ENCODE measurements around the gene ITGAE. TPM values are rescaled to one million over a fixed set of nuclear protein-coding genes. Genes with fewer than 3 reads are reported as not detected.

Gene ITGAE
- total RNA-seq, 4 donors from 2014 or later: 2.8 to 46.8 (median 14.2) TPM

DNA sequence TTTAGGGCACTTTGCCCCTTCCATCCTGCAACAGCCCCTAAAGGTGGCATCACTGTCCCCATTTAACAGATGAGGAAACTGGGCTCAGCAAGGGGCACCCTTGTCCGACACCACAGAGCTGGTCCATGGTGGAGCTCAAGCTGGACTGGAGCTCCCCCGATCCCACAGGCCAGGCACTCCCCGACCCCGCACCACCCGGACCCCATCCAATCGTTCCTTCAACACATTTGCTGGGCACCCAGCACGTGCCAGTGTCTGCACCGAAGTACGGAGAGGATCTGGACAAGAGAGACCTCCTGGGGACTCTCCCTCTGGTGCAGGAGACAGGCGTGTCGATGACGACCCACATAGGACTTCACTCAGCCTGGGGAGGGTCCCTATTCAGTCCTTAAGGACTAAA lies 119.0 kb downstream of the ITGAE start:
- Histone ChIP-seq H3K9me3 (no peaks in the 10 kb centered on the region), H3K36me3 (no peaks in the 10 kb centered on the region), H3K4me1 (no peaks in the 10 kb centered on the region), H3K27me3 (no peaks in the 10 kb centered on the region), H3K27ac (no peak overlapping the region), H3K4me3 (no peak overlapping the region)
- TF ChIP-seq POLR2A (IDR thresholded peaks at IDR 0.05): no peak
- TF ChIP-seq, protein P1, sequence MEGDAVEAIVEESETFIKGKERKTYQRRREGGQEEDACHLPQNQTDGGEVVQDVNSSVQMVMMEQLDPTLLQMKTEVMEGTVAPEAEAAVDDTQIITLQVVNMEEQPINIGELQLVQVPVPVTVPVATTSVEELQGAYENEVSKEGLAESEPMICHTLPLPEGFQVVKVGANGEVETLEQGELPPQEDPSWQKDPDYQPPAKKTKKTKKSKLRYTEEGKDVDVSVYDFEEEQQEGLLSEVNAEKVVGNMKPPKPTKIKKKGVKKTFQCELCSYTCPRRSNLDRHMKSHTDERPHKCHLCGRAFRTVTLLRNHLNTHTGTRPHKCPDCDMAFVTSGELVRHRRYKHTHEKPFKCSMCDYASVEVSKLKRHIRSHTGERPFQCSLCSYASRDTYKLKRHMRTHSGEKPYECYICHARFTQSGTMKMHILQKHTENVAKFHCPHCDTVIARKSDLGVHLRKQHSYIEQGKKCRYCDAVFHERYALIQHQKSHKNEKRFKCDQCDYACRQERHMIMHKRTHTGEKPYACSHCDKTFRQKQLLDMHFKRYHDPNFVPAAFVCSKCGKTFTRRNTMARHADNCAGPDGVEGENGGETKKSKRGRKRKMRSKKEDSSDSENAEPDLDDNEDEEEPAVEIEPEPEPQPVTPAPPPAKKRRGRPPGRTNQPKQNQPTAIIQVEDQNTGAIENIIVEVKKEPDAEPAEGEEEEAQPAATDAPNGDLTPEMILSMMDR (IDR thresholded peaks at IDR 0.05): no peak
- intact Hi-C loops (cut with DNase I; ENCODE audit: low total_unique reads): no loop called here
- no peak for DNase-seq

DNA sequence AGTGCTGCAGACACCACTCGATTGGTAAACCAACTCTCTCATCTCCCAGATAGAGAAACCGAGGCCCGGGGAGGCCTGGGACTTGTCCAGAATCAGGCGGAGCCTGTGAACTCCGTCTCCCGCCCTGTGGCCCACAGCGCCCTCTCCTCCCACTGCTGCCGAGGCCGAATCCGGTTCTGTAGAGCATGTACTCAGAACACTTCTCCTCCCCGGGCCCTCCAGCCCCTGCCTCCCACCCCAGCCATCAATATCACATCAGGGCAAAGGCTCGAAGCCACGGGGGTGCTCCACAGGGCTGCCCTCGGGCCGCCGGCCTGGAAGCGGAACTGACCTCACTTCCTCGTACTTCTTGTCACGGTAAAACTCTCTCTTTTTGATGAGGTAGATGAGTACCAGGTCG lies 119.4 kb downstream of the ITGAE start:
- Histone ChIP-seq H3K27me3 (no peaks in the 10 kb centered on the region), H3K4me3 (no peak overlapping the region), H3K36me3 (no peaks in the 10 kb centered on the region), H3K4me1 (no peaks in the 10 kb centered on the region), H3K9me3 (no peaks in the 10 kb centered on the region), H3K27ac (no peak overlapping the region)
- no peak for DNase-seq
- no peak for TF ChIP-seq POLR2A (IDR thresholded peaks at IDR 0.05)
- TF ChIP-seq, protein P1 (IDR thresholded peaks at IDR 0.05): no peak
- intact Hi-C loops (cut with DNase I; ENCODE audit: low total_unique reads): no loop called here

DNA sequence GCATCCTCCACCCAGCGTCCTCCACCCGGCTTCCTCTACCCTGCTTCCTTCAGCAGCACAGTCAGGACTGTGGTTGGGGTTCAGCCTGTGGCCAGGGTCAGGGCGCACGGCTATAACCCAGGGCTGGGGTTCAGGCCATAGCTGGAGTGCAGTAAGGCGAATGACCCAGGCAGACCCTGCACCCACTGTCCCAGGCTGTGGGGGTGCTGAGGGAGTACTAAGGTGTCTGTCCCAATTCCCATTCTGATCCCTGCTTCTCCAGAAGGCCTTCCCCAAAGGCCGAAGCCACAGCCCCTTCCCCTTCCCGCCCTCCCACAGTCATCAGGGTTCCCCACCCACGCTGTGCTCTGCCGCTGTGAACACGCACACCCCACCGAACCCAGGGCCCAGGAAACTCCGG lies 119.9 kb downstream of the ITGAE start:
- H3K36me3 ChIP-seq: no peaks in the 10 kb centered on the region
- H3K9me3 ChIP-seq: no peaks in the 10 kb centered on the region
- no peak for TF ChIP-seq POLR2A (IDR thresholded peaks at IDR 0.05)
- TF ChIP-seq, protein P1 (IDR thresholded peaks at IDR 0.05): no peak
- no peaks in the 10 kb centered on the region for H3K4me1 ChIP-seq
- H3K4me3 ChIP-seq: no peak overlapping the region
- no peak overlapping the region for H3K27ac ChIP-seq
- no peaks in the 10 kb centered on the region for H3K27me3 ChIP-seq
- no peak for DNase-seq
- intact Hi-C loops (cut with DNase I; ENCODE audit: low total_unique reads): no loop called here

DNA sequence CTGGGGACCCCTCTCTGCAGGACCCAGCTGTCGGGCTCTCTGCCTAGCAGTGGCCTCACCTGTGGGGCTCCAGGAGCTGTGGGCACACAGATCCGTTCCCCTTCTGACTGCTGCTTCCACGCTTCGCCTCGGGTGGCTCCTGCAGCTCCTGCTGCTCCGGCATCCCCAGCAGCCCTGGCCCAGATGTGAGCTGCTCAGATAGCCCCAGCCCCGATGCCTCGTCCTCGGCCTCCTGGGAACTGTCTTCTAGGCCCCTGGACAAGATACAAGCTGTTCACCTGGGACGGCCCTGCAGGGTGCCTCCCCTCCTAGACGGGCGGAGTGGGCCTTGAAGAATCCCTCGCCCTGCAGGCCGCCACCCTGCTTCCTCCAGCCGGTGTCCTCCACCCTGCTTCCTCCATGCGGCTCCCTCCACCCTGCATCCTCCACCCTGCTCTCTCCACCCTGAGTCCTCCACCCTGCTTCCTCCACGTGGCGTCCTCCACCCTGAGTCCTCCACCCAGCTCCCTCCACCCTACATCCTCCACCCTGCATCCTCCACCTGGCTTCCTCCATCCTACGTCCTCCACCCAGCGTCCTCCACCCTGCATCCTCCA lies 121.4 kb downstream of the ITGAE start:
- no peaks in the 10 kb centered on the region for H3K36me3 ChIP-seq
- no peaks in the 10 kb centered on the region for H3K27me3 ChIP-seq
- H3K4me3 ChIP-seq: no peak overlapping the region
- no peak overlapping the region for H3K27ac ChIP-seq
- H3K4me1 ChIP-seq: no peaks in the 10 kb centered on the region
- no peak for DNase-seq
- no peaks in the 10 kb centered on the region for H3K9me3 ChIP-seq
- intact Hi-C loops (cut with DNase I; ENCODE audit: low total_unique reads): no loop called here
- TF ChIP-seq, protein P1 (IDR thresholded peaks at IDR 0.05): no peak
- TF ChIP-seq POLR2A (IDR thresholded peaks at IDR 0.05): no peak

DNA sequence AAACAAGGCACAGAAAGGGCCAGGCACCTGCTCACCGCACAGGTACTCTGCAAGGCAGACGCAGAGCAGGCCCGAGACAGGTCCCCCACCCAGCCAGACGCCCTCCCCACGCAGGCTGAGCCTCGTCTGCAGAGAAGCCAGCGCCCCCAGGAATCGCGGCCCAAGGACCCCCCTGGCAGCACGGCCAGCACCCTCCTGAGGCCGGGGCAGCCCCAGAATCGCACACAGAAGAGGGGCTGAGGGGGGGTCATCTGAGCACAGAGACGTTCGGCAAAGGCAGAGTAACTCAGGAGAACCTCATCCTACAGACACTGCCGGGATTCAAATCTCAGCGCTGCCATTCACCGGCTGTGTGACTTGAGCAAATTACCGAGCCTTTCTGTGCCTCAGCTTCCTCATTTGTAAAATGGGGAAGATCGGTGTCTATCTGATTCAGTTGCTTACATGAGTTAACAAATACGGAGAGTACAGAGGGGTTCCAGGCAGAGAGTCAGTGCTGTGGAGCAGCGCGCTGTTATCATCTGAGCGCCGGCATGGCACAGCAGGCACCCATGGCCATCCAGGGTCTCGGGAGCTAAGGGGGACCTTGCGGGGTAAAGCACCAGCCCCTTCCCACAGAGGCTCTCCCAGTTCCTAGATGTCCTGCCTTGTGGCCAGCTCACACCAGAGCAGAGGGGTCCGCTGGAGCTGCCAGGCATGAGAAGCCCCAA lies 122.0 kb downstream of the ITGAE start:
- Histone ChIP-seq H3K36me3 (no peaks in the 10 kb centered on the region), H3K4me1 (no peaks in the 10 kb centered on the region), H3K9me3 (no peaks in the 10 kb centered on the region), H3K27me3 (no peaks in the 10 kb centered on the region), H3K27ac (no peak overlapping the region), H3K4me3 (no peak overlapping the region)
- TF ChIP-seq, protein P1 (IDR thresholded peaks at IDR 0.05): no peak
- TF ChIP-seq POLR2A (IDR thresholded peaks at IDR 0.05): no peak
- no peak for DNase-seq
- intact Hi-C loops (cut with DNase I; ENCODE audit: low total_unique reads): no loop called here
